Renal cortical epithelial cell (primary cell): ENCODE measurements around the gene TANK. TPM values are rescaled to one million over a fixed set of nuclear protein-coding genes. Genes with fewer than 3 reads are reported as not detected.
"Not testable (repeated sequence)": the region's sequence is repeated elsewhere in the genome, so short reads cannot be mapped to it uniquely, and the experiment has no call there.

Experiments
- DNase-seq: peaks from one replicate; pipeline ENCODE4 v3.0.0-alpha.2; 2011; ENCODE audit warnings: low read depth
- total RNA-seq: library from RNA; depleted of rRNA; stranded (reverse); fragments of >200 nt; gene quantifications from 2 replicates; pipeline ENCODE4 v1.2.3, GENCODE V29; 2014

The TANK gene
- total RNA-seq, 1 donor from 2014 or later: 98.2 TPM

- DNase-seq: no peak
Measured at GRCh38 chr2:161169335-161169734, 9.1 kb downstream of the TANK start.

GRCh38 chr2:161170377-161170776 is 10.1 kb downstream of the TANK start:
- no peak for DNase-seq

DNA sequence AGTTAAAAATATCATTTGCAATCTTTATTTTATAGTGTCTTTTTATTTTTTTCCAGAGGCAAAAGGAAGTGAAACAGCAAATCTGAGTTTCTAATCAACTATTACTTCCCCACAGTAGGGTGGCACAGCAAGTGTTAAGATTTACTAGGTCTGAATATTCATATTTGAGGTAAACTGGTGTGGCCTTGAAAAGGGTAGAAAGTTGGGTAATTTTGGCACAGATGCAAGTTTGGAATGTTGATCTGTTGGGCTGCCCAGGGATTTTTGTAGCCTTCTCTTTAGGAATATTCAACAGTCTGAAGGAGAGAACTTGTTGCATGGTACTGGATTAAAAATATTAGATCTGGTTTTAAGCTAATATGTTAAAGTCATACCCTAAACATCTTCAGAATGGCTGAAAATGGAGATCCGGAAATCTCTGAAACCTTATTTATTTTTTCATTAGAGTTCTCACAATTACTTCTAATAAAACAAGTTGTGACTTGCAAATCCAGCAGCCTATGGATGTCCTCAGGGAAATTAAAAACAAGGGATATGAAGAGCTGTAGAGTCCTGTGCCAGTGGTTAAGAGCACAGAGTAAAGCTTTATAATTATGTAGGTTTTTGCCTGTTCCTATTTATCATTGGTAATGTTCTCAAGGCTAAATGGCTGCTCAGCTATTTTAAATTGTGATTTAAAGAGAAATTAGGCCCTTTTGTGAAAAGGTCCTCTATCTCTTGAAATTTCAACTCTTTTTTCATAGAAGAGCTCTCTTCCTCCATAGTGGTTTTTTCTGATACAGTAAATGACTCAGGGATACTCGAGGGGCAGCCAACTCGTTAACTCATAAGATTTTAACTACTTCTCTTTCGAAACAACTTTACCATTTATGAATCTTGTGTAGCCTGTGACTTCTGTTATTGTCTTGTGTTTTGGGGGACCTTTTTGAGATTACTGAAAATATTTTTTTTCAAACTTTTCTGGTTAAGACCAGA is 11.0 kb downstream of the TANK start:
- no peak for DNase-seq

- no peak for DNase-seq
Measured at GRCh38 chr2:161172901-161173540, 12.8 kb downstream of the TANK start.

- DNase-seq: peak; percentile 12
Measured at GRCh38 chr2:161173541-161174194, 13.4 kb downstream of the TANK start.

- DNase-seq: no peak
Measured at GRCh38 chr2:161177969-161178368, 17.7 kb downstream of the TANK start.

DNA sequence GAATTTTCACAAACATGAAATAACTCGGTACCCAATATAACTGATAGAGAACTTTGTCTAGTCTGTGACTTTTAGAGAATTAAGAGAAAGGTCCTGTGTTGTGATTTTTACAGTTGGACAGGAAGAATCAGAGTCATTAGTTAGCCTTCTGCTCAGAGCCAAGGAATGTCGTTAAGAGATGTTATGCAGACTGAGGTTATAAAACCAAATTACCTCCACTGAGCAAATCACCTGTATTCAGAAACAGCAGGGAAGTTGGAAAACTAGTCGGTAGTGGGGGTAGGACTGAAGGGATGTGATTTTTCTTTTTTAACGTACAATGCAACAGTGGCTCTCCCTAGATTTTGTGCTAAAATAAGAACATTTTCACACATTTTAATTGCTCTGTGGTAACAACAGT is 18.5 kb downstream of the TANK start:
- DNase-seq: peak; percentile 45

DNA sequence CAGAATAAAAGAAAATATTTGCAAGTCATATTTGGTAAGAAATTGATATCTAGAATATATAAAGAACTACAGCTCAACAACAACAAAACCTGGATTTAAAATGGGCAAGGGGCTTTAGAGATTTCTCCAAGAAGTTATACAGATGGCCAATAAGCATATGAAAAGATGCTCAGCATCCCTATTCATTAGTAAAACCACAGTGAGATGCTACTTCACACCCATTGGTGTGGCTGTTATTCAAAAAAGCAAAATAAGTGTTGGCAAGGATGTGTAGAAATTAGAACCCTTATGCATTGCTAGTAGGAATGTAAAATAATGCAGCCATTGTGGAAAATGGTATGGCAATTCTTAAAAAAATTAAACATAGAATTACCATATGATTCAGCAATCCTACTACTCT is 29.8 kb downstream of the TANK start:
- DNase-seq: no peak

DNA sequence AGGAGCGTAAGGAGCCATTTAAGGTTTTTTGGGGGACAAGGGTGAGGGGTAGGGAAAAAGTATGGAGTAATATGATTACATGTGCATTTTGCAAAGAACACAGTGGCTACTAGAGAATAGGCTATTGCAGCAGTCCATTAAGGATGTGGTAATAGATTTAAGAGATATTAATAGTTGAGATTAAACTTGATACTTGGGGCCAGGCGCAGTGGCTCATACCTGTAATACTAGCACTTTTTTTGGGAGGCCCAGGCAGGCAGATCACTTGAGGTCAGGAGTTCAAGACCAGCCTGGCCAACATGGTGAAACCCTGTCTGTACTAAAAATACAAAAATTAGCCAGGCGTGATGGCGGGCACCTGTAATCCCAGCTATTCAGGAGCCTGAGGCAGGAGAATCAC is 35.4 kb downstream of the TANK start:
- DNase-seq: not testable (repeated sequence)

- DNase-seq: peak; percentile 48
Measured at GRCh38 chr2:161199912-161200701, 39.9 kb downstream of the TANK start.

DNA sequence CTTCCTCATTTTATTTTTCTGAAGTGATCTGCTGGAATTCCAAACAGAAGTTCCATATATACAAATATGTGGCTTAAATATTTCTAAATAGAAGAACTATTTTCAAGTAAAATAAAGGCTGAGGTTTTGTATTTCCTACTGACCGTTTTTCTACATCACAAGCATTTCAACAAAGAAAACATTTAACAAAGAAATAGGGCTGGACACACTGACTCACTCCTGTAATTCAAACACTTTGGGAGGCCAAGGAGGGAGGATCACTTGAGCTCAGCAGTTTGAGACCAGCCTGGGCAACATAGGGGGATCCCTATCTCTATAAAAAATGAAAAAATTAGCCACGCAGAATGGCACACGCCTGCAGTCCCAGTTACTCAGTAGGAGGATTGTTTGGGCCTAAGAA is 44.6 kb downstream of the TANK start:
- DNase-seq: no peak

DNA sequence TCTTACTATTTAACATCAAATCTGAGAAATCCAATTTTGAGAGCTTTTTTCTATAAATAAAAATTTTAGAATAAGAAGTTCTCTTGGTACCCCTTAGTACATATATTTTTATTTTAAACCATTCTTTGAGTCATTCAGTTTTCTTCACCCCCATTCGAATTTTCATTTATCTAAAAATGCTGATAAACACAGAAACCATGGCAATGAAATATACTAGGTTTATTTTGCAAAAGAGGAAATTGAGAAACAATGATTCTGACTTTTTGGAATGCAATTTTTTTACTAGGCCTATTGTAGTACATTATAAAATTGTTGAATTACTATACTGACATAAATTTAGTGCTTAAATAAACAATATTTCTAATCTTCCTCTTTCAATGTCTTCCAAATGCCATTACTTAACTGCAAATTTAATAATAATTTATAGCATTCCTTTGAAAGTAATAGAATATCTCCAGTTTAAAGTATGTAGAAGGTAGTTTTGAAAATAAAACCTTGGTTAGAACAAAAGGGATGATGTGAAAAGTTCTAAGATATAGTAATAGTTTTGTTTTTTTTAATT is 46.3 kb downstream of the TANK start:
- no peak for DNase-seq

- DNase-seq: no peak
Measured at GRCh38 chr2:161207941-161208340, 47.7 kb downstream of the TANK start.

DNA sequence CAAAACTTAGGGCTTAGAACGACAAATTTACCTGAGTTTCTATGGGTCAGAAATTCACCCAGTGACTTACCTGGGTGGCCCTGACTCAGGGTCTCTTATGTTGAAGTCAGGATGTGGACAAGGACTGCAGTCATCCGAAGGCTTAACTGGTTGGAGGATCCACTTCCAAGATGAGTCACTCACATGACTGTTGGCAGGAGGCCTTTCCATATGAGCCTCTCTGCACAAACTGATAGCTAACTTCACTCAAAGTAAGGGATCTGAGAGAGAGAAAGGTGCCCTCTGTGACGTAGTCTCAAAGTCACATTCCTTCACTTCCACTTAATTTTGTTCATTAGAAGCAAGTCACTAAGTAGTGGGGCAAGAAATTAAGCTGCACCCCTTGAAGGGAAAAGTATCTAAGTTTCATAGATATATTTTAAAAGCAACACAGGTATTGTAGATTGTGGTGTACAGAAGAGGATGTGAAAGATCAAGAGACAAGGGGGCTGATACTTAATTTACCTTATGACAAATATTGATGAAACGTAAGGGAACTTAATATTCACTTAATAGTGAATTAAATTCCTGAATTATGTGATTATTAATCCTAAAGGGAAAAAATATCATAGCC is 48.4 kb downstream of the TANK start:
- DNase-seq: peak; percentile 75

- no peak for DNase-seq
Measured at GRCh38 chr2:161209902-161210301, 49.7 kb downstream of the TANK start.

DNA sequence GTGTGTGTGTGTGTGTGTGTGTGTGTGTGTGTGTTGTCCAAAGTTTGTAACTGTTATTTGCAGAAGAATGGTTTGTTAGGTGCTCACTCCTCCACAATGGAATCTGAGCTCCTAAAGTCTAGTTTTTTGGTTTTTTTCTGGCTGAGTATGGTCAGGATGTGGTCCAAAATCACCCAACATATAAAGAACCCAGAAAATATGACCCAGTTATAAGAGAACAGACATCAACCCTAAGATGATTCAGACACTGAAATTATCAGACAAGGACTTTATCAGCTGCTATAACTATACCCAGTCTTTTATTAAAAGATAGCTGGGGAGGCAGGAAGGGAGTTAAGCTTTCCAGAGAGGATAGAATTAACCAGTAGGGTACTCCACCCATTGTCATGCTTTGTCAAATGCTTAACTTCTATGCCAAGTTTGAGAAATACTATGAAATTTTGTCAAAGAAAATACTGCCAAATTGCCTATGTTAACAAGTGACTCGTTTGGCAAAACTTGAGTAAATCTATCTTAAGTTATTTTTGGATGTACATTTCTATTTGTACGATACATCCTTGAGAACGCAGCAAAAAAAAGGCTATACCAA is 57.5 kb downstream of the TANK start:
- DNase-seq: no peak

- no peak for DNase-seq
Measured at GRCh38 chr2:161219211-161219610, 59.0 kb downstream of the TANK start.

- DNase-seq: peak; percentile 53
Measured at GRCh38 chr2:161223139-161223732, 63.0 kb downstream of the TANK start.

GRCh38 chr2:161228511-161229240 is 68.4 kb downstream of the TANK start:
- no peak for DNase-seq
